Endothelial cell of umbilical vein (primary cell): ENCODE measurements around the gene LRP1B. TPM values are rescaled to one million over a fixed set of nuclear protein-coding genes. Genes with fewer than 3 reads are reported as not detected.

Source experiments
- BruUV-seq: library from RNA; stranded (reverse); fragments of 400-500 nt; replicated peaks from 2 replicates; lab custom pipeline; 2021; lab: Mats Ljungman, UMichigan
- CTCF ChIA-PET: fragments of 300-600, 350-600 bp; sonication (Branson Sonifier 250); formaldehyde crosslinking; loops from one replicate; lab custom pipeline; 2021; ENCODE audit warnings: antibody characterized with exemption, inconsistent platforms; lab: Charles Lee
- POLR2A ChIA-PET: fragments of 300-600, 350-600 bp; sonication (Branson Sonifier 250); formaldehyde crosslinking; loops from one replicate; lab custom pipeline; 2021; ENCODE audit warnings: antibody characterized with exemption, inconsistent platforms; lab: Charles Lee
- DNase-seq: peaks from one replicate; pipeline ENCODE4 v3.0.0-alpha.2; 2011; ENCODE audit warnings: low read depth, low spot score
- FAIRE-seq: peaks from 2 replicates; lab custom pipeline; 2011; peaks lifted over from hg19 to GRCh38; lab: Jason Lieb, UNC
- H2AFZ ChIP-seq: 2 replicates; pipeline ENCODE4 v1.6.0; 2012; ENCODE audit warnings: low read depth, low read length, control low read depth, inconsistent platforms
- H3K27ac ChIP-seq: 2 replicates; pipeline ENCODE4 v1.5.1; 2011; ENCODE audit warnings: low read depth, mild to moderate bottlenecking, control low read depth, low read length, moderate library complexity; ENCODE audit not compliant: insufficient read depth
- H3K27me3 ChIP-seq, 2 experiments: 2 replicates each; pipeline versions ENCODE4 v1.6.0 to v1.6.1; 2011; ENCODE audit warnings: low read length in 2 of 2, mixed read lengths in 1 of 2; ENCODE audit not compliant: control insufficient read depth in 2 of 2, insufficient read depth in 2 of 2
- H3K36me3 ChIP-seq, 2 experiments: 2 replicates in 1 of 2; 3 replicates in 1 of 2; pipeline ENCODE4 v1.5.1; 2011; ENCODE audit warnings: low read length in 2 of 2, mild to moderate bottlenecking in 1 of 2, moderate library complexity in 1 of 2; ENCODE audit not compliant: control insufficient read depth in 2 of 2, insufficient read depth in 2 of 2; ENCODE audit errors: extremely low read depth in 1 of 2
- H3K4me1 ChIP-seq: 3 replicates; pipeline ENCODE4 v1.5.1; 2011; ENCODE audit warnings: mild to moderate bottlenecking, low read length; ENCODE audit not compliant: control insufficient read depth, insufficient read depth; ENCODE audit errors: extremely low read depth
- H3K4me2 ChIP-seq: 2 replicates; pipeline ENCODE4 v1.6.1; 2011; ENCODE audit warnings: low read length, control low read depth, mixed read lengths; ENCODE audit not compliant: insufficient read depth
- H3K4me3 ChIP-seq, 3 experiments: fragments of 200-600 bp in 1 of 3; sonication (generic), shearing (Covaris generic) in 1 of 3; replicated peaks in 1 of 3; 2 replicates each; pipeline ENCODE4 v1.5.1; 2011 to 2016; ENCODE audit warnings: control low read depth in 3 of 3, low read length in 3 of 3, mild to moderate bottlenecking in 2 of 3, inconsistent platforms in 1 of 3, low read depth in 1 of 3, moderate library complexity in 1 of 3; ENCODE audit not compliant: insufficient read depth in 1 of 3
- H3K79me2 ChIP-seq: 2 replicates; pipeline ENCODE4 v1.6.0; 2012; ENCODE audit warnings: low read length, inconsistent platforms; ENCODE audit not compliant: control insufficient read depth, insufficient read depth
- H3K9ac ChIP-seq: replicated peaks from 2 replicates; pipeline ENCODE3; 2011; ENCODE audit warnings: low read length, control low read depth; ENCODE audit not compliant: insufficient read depth; ENCODE audit errors: extremely low read depth
- H3K9me1 ChIP-seq: replicated peaks from 3 replicates; pipeline ENCODE4 v1.6.0; 2011; ENCODE audit warnings: mild to moderate bottlenecking, low read length; ENCODE audit not compliant: control insufficient read depth, insufficient read depth; ENCODE audit errors: extremely low read depth
- H3K9me3 ChIP-seq: replicated peaks from 2 replicates; pipeline ENCODE4 v1.5.1; 2012; ENCODE audit warnings: low read length, inconsistent platforms; ENCODE audit not compliant: control insufficient read depth, insufficient read depth
- H4K20me1 ChIP-seq: replicated peaks from 2 replicates; pipeline ENCODE3; 2011; ENCODE audit warnings: mild to moderate bottlenecking, low read length; ENCODE audit not compliant: control insufficient read depth, insufficient read depth; ENCODE audit errors: extremely low read depth
- EZH2 ChIP-seq: IDR thresholded peaks from 2 replicates; pipeline ENCODE4 v1.6.1; 2012; ENCODE audit warnings: borderline replicate concordance, low read depth, mild to moderate bottlenecking, moderate library complexity, low read length, inconsistent platforms; ENCODE audit not compliant: severe bottlenecking
- FOS ChIP-seq: IDR thresholded peaks from 2 replicates; pipeline ENCODE4 v1.6.1; 2011; ENCODE audit warnings: mild to moderate bottlenecking, low read length, moderate library complexity, borderline replicate concordance; ENCODE audit not compliant: insufficient read depth
- GATA2 ChIP-seq: IDR thresholded peaks from 2 replicates; pipeline ENCODE4 v1.7.0; 2011; ENCODE audit warnings: low read depth, mild to moderate bottlenecking, moderate library complexity, mixed read lengths, low read length; ENCODE audit not compliant: insufficient read length, insufficient read depth
- JUN ChIP-seq: IDR thresholded peaks from 2 replicates; pipeline ENCODE4 v1.6.1; 2011; ENCODE audit warnings: borderline replicate concordance, low read depth; ENCODE audit not compliant: insufficient read length, insufficient read depth
- MYC ChIP-seq: IDR thresholded peaks from one replicate; pipeline ENCODE4 v1.6.1; 2011; ENCODE audit warnings: mild to moderate bottlenecking, low read depth, low read length
- POLR2A ChIP-seq: IDR thresholded peaks from 2 replicates; pipeline ENCODE4 v1.6.1; 2012; ENCODE audit warnings: low read depth, mild to moderate bottlenecking, control low read depth, low read length
- dilution Hi-C: fragments of 300-500 bp; cut with MboI; formaldehyde crosslinking; loops from one replicate; pipeline ENCODE4 v1.15.0; 2019; ENCODE audit warnings: low sequenced_read_pairs; ENCODE audit not compliant: extremely low pct_ligation_motif_present
- intact Hi-C: fragments of 100-400 bp; cut with micrococcal nuclease; formaldehyde crosslinking; loops from one replicate; pipeline ENCODE4 v1.10.0; 2022
- polyA plus RNA-seq, 4 experiments: library from polyadenylated mRNA; depleted of rRNA in 3 of 4; stranded (reverse) in 3 of 4; unstranded in 1 of 4; fragments of >200 nt; gene quantifications; 2 replicates each; pipeline versions ENCODE4 v1.2.1 to v1.2.3, GENCODE V29; 2011 to 2012; ENCODE audit warnings: missing spikeins in 1 of 4
- total RNA-seq: library from RNA; stranded (reverse); gene quantifications from 2 replicates; pipeline ENCODE4 v1.2.3, GENCODE V29; 2021
- TF ChIP-seq, protein P1 (sequence below): IDR thresholded peaks from 2 replicates; pipeline ENCODE4 v1.6.1; 2011; ENCODE audit not compliant: insufficient read depth, insufficient read length
- TF ChIP-seq, protein P2 (sequence below), 2 donors: IDR thresholded peaks; 1 replicate in 1 of 2; 2 replicates in 1 of 2; pipeline ENCODE4 v1.5.1; 2011; ENCODE audit warnings: low read length in 2 of 2, mild to moderate bottlenecking in 2 of 2, moderate library complexity in 2 of 2, control low read depth in 1 of 2, inconsistent platforms in 1 of 2, low read depth in 1 of 2; ENCODE audit not compliant: insufficient read depth in 1 of 2; ENCODE audit errors: extremely low read depth in 1 of 2

LRP1B gene
- total and polyA plus RNA-seq, 2 donors (not counting 3 experiments of a cell fraction or from before 2014, with no cell fraction given), result 0.03 to 0.07 TPM

DNA sequence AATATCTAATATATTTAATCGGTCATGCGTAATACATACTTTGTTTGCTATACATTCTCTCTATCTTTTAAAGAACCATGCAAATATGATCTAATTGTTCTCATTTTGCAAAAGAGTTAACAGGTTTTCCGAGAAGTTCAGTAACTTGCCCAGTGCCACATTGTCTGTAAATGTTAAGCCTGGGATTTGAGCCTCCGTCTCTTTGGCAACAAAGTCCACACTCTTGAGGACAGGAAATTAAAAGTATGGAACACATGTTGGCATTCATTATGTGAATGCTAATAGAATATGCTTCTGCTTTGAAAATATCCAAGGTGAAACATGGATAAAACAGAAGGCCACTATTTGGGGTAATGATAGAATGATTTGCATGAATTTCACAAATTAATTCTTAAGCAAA, 85.2 kb downstream of the LRP1B start:
- TF ChIP-seq, protein P1, sequence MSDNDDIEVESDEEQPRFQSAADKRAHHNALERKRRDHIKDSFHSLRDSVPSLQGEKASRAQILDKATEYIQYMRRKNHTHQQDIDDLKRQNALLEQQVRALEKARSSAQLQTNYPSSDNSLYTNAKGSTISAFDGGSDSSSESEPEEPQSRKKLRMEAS, result no peak
- TF ChIP-seq, protein P2, sequence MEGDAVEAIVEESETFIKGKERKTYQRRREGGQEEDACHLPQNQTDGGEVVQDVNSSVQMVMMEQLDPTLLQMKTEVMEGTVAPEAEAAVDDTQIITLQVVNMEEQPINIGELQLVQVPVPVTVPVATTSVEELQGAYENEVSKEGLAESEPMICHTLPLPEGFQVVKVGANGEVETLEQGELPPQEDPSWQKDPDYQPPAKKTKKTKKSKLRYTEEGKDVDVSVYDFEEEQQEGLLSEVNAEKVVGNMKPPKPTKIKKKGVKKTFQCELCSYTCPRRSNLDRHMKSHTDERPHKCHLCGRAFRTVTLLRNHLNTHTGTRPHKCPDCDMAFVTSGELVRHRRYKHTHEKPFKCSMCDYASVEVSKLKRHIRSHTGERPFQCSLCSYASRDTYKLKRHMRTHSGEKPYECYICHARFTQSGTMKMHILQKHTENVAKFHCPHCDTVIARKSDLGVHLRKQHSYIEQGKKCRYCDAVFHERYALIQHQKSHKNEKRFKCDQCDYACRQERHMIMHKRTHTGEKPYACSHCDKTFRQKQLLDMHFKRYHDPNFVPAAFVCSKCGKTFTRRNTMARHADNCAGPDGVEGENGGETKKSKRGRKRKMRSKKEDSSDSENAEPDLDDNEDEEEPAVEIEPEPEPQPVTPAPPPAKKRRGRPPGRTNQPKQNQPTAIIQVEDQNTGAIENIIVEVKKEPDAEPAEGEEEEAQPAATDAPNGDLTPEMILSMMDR (IDR thresholded peaks at IDR 0.05; ENCODE audit: extremely low read depth in 1 of 2, insufficient read depth in 1 of 2, low read depth in 1 of 2, low read length in 2 of 2), result no peak
- no peak for TF ChIP-seq MYC
- no peak for TF ChIP-seq JUN
- TF ChIP-seq EZH2, result no peak
- no peak for TF ChIP-seq FOS
- Histone ChIP-seq H3K79me2 (no peaks in the 10 kb centered on the region), H3K4me3 (no peak overlapping the region), H3K9ac (no peak overlapping the region), H3K27ac (no peak overlapping the region), H3K9me3 (no peaks in the 10 kb centered on the region), H2AFZ (no peak overlapping the region), H3K4me2 (no peak overlapping the region), H3K4me1 (no peaks in the 10 kb centered on the region), H3K27me3 (no peaks in the 10 kb centered on the region), H3K36me3 (no peaks in the 10 kb centered on the region), H4K20me1 (no peaks in the 10 kb centered on the region), H3K9me1 (no peaks in the 10 kb centered on the region)
- dilution Hi-C loops (no loop called here), intact Hi-C loops (no loop called here)
- POLR2A ChIA-PET, result no interaction called here
- CTCF ChIA-PET, result no interaction called here
- BruUV-seq, result no TSS peak
- DNase-seq, result no peak
- no peak for FAIRE-seq

- Histone ChIP-seq H3K9ac (no peak overlapping the region), H3K36me3 (no peaks in the 10 kb centered on the region), H3K4me2 (no peak overlapping the region), H3K4me1 (no peaks in the 10 kb centered on the region), H3K27me3 (no peaks in the 10 kb centered on the region), H3K4me3 (no peak overlapping the region), H3K9me1 (no peaks in the 10 kb centered on the region), H3K27ac (no peak overlapping the region), H3K9me3 (no peaks in the 10 kb centered on the region), H3K79me2 (no peaks in the 10 kb centered on the region), H2AFZ (no peak overlapping the region), H4K20me1 (no peaks in the 10 kb centered on the region)
- no peak for DNase-seq
- no peak for TF ChIP-seq EZH2
- TF ChIP-seq, protein P2 (IDR thresholded peaks at IDR 0.05; ENCODE audit: extremely low read depth in 1 of 2, insufficient read depth in 1 of 2, low read depth in 1 of 2, low read length in 2 of 2), result no peak
- TF ChIP-seq POLR2A, result no peak
- TF ChIP-seq GATA2, result no peak
- no peak for TF ChIP-seq FOS
- FAIRE-seq, result no peak
- POLR2A ChIA-PET, result no interaction called here
- dilution Hi-C loops (no loop called here), intact Hi-C loops (no loop called here)
- CTCF ChIA-PET, result no interaction called here
- no TSS peak for BruUV-seq
Measured at GRCh38 chr2:142044197-142044596, 86.6 kb downstream of the LRP1B start.
